SIG-M5 (cell line): Measurements from ENCODE around the gene LRWD1.
"Not testable (repeated sequence)": the region's sequence is repeated elsewhere in the genome, so short reads cannot be mapped to it uniquely, and the experiment has no call there.

Source experiments
- DNase-seq: peaks from one replicate; lab custom pipeline; 2025; lab: John Stamatoyannopoulos, UW

The LRWD1 gene

DNA sequence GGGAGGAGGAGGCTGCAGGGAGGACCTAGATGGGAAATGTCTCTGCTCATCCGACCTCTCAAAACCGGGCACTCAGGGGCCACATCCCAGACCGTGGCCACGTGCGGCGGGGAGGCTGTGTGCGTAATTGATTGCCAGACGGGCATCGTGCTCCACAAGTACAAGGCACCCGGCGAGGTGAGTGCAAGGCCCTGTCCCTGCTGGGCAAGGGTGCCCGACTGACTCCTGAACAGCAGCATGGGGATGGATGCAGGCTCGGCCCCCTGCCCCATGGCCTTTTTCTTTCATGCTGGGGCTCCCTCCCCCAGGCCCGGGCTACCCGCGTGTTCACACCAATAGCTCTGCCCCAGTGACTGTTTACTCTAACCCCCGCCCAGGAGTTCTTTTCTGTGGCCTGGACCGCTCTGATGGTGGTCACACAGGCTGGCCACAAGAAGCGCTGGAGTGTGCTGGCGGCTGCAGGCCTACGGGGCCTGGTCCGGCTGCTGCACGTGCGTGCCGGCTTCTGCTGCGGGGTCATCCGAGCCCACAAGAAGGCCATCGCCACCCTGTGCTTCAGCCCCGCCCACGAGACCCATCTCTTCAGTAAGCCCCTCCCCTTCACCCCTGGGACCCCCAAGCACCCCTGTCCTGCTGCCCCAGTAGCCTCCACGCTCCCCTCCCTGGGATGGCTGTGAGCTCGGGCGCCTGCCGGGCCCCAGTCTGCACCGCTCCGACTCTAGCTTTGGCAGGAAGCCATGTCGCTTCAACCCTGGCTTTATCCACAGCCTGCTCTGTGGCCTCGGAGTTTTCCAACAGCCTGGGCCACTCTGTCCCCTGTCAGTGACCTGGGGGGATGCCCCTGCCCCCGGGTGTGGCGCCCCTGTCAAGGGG, 3.9 kb downstream of the LRWD1 start:
- DNase-seq = no peak

DNA sequence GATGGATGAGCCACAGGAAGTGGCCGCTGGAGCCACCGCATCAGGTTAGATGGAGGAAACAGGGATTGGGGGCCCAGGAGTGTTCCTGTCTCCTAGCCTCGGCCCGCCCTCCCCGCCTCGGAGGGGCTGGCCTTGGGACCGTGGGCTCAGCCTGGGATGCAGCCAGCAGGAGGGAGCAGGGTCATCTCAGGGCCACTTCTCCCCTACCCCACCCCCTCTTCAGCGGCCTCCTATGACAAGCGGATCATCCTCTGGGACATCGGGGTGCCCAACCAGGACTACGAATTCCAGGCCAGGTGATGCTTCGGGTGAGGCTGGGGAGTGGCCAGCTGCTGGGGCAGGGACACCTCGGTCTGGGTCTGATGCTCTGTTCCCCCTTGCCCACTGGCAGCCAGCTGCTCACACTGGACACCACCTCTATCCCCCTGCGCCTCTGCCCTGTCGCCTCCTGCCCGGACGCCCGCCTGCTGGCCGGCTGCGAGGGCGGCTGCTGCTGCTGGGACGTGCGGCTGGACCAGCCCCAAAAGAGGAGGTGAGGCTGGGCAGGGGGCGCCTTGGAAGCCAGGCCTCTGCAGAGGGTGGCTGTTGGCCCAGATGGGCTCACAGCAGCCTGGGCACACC, 4.7 kb downstream of the LRWD1 start:
- DNase-seq = no peak

DNA sequence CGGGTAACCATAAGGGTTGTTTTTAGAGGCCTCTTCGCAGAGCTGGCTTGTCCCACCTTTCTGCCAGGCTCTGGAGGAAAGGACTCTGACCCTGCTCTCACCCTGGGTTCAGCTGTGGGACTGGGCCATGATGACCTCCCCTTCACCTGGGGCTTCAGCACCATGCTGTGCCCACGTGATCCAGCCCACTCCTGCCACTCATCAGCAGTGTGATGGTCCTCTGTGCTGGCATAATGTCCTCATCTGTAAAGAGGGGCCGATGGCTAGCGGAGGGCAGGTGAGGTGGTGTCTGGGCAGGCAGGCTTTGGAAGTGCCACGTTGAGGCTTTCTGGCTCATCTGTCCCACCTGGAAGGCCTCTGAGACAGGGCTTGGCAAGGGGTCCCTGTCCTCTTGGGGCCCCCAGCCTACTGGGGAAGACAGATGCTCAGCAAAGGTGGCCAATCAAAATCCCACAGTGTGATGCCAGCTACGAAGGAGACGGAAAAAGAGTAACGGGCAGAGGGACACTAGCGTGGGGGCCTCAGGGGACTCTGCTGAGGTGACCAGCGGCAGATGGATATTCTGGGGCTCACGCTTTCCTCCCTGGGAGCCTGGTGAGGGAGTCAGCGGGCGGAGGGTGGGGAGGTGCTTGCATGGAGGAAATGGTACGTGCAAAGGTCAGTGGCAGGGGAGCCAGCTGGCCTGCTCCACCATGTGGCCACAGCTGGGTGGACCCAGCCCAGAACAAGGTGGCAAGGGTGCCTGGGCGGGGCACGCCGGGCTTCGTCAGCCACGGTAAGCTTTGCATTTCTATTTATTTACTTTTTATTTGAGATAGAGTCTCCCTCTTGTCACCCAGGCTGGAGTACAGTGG, 5.4 kb downstream of the LRWD1 start:
- no peak for DNase-seq

DNA sequence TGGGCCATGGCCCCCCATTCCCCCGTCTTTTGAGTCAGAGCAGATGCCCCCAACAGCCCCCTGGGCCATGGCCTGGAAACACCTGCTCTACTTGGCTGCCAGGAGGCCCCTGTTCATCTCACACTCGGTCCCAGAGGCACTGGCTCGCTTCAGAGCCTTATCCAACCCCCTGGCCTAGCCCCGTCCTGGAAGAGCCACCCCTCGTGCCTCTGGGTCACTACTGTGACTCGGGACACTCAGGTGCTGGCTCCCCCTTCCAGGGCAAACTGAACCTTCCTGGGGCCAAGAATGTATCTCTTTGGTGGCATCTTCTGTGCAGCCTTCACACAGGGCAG, 7.0 kb downstream of the LRWD1 start:
- no peak for DNase-seq

DNA sequence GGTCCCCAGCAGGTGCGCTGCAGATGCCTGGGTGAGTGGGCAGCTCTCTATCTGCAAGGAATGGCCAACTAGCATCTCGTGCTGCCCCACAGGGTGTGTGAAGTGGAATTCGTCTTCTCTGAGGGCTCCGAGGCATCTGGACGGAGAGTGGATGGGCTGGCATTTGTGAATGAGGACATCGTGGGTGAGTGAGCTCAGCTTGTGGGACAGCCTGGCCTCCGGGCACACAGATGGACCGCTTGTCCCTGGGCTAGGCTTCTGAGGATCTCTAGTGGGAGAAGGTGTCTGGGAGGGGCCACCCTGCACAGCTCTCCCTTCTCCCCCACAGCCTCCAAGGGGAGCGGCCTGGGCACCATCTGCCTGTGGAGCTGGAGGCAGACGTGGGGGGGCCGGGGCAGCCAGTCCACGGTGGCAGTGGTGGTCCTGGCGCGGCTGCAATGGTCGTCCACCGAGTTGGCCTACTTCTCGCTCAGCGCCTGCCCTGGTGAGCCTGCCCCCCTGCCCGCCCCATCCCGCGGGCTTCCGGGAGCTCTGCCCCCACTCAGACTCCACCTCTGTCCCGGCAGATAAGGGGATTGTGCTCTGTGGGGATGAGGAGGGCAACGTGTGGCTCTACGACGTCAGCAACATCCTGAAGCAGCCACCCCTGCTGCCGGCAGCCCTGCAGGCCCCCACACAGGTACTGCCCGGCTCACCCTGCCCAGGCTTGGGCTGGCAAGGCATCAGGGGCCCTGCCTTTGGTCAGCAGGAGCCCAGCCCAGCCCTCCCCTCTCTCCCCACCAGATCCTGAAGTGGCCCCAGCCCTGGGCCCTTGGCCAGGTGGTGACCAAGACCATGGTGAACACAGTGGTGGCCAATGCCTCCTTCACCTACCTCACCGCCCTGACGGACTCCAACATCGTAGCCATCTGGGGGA, 7.6 kb downstream of the LRWD1 start:
- no peak for DNase-seq

DNA sequence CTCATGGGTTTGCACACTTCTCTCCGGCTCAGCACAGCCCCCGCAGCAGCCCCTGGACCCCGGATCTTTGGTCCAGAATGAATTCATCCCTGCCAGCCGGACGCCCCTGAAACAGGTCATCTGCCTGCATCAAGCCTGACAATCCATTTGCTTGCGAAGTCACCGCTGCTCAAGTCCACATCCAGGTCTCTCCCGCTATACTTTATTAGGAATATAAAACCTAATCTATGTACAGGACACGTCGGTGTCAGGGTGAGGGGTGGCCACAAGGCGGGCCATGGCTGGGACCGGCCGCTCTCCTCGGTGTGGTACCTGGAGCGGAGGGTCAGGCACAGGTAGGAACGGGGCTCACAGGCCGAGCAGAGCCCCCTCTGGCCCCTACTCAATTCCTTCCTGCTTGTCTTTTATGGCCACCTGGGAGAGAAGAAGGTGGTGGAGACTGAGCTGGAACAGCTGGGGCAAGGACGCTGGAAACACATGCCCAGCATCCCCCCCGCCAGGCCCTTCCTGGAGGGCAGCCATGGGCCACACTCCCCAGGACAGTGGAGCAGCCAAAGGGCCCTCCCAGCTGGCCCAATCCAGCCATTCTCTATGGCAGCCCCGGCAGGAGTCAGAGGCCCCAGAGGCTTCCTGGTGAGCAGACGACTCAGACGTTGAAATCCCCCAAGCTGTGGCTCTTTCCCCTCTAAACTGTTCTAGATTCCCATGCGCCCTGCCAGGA, 8.6 kb downstream of the LRWD1 start:
- DNase-seq = no peak

DNA sequence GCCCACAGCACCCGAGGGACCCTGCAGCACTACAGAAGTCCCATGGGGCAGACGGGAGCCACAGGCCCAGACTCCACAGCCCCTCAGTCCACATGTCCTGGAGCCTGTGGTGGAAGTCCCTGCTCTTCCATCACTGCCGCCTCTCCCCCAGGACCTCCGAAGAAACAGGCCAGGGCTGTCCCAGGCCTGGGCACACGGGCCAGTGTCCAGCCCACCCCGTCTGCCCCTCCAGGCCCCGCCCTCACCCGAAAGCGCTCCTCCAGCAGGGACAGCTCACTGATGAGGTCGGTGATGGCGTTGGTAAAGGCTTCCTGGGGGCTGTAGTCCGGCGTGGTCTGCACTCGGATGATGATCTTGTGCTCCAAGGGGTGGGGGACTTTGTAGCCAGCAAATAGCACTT, 9.3 kb downstream of the LRWD1 start:
- DNase-seq = not testable (repeated sequence)

DNA sequence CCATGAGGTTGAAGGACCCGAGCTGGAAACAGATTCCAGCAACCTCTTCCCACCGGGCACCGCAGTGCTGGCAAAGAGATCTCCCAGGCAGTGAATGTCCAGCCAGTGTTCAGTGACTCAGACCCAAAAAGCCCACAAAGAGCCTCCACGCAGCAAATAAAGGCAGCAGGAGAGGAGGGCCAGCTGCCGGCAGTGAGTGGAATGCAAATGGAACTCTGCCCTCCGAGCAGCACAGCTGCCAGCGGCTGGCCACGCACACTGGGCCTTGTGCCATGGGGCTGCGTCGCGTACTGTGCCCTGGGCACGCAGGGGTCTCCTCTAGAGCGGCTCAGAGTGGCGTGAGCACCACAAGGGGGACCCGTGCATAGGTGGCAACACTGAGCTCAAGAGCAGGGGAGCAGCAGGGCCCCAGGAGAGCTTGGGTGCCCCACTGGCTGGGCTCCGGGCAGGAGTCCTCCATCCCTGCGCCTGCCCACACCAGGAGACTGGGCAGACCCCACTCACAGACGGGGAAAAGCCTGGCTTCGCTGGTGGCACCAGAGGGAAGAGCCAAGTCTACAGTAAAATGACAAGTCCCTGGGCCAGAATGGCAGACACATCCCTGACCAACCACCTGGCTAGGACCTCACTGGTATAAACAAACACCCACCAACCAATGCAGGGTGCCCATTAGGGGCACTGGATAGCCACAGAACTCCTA, 10.1 kb downstream of the LRWD1 start:
- DNase-seq = not testable (repeated sequence)

DNA sequence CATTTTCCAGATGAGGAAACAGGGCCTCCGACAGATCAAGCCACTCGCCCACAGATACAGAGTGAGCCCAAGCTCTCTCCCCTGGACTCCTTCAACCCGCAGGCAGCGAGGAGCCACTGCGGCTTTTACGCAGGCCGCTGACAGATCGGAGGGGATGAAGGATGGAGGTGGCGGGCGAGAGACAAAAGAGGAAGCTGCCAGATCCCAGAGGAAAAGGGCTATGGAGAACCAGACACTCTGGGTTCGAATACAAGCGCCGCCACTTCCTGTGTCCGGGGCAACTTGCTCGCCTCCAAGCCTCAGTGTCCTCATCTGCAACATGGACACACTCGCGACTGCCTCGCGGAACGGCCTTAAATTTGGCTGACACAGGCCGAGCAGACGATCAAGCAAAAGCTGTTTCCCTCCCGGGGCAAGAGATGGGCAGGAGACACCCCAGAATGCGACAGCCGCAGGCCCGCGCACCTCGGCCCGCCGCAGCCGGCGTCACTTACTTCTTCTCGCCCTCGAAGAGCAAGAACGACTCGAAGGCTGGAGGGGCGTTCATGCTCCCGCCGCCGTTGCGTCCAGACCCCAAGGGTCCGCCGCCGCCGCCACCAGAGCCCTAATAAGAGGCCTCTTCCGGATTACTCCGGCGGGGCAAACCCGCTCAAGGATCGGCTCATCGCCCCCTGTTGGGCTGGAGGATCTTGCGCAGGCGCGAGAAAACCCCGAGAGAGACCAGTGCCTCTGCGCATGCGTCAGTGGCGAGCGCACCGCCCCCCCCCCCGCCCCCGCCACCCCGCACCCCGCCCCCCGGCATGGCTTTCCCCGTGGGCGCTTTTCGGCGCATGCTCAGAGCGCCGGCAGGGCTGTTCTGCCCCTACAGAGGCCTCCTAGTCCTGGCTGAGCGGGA, 13.8 kb downstream of the LRWD1 start, which contains the start of gene POLR2J:
TSS of gene POLR2J (minus strand) at position 609 of the 895 bp plus-strand sequence. CDS start at position 547, 62 bp downstream.
- not testable (repeated sequence) for DNase-seq

DNA sequence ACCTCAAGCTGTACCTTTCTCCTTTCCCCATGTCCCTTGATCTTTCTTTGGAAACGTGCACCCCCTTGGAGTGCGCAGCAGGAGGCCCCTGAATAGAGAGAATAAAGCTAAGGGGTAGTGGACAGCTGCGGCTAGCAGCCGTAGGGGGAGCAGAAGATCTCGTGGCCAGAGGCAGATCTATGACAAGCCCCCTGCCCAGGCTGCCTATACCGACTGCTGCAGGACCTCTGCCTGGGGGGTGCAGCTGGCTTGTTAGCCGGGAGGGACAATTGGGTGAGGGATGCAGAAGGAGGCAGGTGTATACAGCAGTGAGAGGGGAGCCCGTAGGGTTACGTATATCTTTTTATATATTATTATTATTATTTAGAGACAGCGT, 14.4 kb downstream of the LRWD1 start:
- DNase-seq = not testable (repeated sequence)

DNA sequence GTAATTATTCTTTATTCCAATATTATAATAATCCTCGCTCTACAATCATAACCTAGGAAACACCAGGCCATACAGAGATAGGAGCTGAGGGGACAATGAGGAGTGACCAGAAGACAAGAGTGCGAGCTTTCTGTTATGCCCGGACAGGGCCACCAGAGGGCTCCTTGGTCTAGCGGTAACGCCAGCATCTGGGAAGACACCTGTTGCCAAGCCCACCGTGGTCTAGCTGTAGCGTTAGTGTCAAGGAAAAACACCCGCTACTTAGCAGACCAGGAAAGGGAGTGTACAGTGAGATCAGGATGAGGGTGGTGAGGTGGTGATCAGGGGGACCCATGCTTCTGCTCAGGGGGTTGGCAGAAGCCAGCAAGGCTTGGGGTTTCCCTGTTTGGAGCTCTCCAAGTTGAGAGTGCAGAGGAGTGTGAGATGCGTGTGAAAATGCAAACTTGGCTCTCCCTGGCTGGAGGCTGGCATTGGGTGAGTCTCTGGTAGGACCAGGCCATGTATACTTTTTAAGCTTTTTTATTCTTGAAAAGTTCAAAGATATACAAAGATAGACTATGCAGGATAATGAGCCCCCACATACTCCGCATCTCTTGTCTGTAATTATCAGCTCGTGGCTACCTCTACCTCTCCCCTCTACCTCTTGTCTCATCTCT, 15.3 kb downstream of the LRWD1 start:
- DNase-seq = not testable (repeated sequence)

DNA sequence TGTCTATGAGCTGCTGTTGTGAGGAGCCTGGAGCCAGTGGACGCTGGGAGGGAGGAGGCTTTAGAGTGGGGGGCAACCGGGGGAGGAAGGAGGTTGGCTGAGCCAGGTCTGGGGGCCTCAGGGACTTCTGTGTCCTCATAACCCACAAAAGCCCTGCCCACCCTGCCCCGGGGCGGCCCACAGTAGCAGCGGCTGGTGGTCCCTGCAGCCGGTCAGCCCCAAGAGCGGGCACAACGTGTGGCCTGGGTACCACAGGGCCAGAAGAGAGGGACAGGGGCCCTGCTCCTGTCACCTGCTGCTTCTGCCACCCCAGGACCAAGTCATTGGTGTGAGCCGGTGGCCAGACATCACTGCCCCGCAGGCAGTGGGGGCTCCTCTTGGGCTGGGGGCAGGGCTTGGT, 17.2 kb downstream of the LRWD1 start:
- not testable (repeated sequence) for DNase-seq

DNA sequence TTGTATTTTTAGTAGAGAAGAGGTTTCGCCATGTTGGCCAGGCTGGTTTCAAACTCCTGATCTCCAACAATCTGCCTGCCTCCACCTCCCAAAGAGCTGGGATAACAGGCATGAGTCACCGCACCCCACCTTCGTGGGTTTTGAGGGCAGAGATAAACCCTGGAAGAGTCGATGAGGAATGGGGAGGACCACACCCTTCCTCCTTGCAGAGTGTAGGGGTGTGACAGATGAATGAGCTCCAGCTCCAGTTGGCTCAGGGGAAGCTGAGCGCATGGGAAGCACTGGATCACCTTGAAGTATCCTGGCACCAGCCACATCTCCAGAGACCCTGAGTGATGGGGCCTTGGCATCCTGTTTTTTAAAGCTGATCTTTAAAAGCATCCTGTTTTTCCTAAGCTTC, 19.5 kb downstream of the LRWD1 start:
- not testable (repeated sequence) for DNase-seq

DNA sequence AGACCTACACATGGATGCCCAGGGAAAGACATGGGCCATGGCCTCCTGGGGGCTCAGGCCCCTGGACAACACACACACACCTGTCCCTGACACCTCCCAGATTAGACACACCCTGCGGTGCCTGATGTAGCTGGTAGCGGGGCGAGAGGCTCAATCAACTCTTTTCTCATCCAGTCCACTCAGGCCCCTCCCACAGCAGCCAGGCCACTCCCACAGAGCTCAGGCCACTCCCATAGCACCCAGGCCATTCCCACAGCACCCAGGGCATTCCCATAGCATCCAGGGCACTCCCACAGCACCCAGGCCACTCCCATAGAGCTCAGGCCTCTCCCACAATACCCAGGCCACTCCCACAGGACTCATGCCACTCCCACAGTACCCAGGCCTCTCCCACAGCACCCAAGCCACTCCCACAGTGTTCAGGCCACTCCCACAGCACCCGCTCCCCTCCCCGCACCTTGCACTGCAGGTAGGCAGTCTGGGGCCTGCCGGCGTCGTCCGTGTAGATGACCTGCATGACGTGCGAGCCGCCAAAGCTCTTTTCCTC, 25.8 kb downstream of the LRWD1 start:
- not testable (repeated sequence) for DNase-seq

DNA sequence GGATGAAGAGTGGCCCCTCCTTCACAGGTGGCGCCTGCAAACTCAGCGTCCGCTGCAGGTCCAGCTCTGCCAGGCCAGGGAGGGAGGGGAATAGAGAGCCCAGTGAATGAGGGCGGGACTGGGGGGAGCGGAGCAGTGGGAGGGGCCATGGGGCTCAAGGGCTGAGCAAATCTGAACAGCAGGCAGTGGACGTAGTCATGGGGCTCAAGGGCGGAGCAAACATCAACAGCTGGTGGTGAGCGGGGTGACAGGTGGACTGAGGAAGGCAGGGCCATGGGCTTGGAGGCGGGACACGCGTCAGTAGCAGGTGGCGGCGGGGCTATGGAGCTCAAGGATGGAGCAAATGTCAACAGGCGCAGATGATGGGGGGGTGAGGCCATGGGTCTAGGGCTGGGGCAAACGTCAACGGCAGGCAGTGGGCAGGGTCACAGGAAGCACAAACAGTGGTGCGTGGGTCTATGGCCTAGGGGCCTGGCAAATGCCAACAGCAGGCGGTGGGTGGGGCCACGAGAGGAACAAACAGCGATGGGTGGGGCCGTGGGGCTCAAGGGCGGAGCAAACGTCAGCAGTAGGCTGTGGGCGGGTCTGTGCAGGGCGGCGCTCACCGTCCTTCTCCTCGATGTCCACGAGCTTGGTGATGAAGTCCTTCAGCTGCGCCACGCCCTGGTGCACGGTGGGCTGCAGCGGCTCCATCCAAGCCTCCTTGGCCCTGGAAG, 28.6 kb downstream of the LRWD1 start:
- DNase-seq = not testable (repeated sequence)

DNA sequence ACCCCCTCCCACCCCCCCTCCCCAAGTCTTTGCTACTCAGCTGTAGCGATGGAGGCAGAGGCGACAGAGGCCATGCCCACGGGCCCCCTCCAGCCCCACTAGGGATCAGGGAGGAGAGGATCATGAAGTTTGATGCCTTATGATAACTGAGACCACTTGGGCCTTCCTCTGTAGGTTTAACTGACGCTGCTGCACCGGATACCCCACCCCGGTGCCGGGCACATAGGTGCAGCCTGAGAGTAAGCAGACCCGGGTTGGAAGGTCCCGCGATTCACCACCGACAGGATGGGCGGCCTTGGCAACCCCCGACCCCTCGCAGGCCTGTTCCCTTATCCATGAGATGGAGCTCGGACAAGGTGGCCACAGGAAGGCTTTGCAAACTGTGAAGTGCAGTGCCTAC, 29.2 kb downstream of the LRWD1 start:
- not testable (repeated sequence) for DNase-seq

DNA sequence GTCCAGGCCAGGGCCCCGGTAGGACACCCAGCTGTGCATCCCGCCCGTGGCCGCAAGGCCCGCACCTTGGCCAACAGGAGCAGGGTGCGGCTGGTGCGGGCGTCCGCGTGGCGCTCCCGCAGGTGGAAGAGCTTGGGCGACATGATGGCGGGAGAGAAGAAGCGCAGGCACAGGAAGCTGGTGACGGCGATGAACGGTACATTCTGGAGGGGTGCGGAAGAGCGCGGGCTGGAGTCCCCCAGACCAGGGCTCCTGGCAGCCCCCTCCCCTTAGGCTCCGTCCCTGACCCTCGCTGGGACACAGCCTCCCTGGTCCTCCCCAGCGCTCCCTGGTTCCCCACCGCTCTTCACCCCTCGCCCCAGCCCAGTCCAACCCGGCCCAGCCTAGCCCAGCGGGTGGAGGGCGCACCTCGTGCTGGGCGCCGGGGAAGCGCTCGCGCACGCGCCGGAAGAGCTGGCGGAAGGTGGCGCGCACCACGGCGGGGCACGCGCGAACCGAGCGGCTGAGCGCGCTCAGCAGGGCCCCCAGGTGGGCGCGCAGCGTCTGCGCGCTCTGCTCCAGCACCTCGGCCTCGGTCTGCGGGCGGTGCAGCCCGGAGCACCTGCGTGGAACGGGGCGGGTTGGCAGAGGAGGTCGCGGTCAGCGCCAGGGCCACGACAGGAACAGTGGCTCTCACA, 29.8 kb downstream of the LRWD1 start:
- not testable (repeated sequence) for DNase-seq
